GM21528 (cell line): ENCODE results near the gene CCND1.

Experiments used
- ATAC-seq: cut with Tn5 transposase; IDR thresholded peaks from one replicate; pipeline ENCODE4 v1.9.1; 2021; ENCODE audit warnings: mild to moderate bottlenecking, moderate library complexity; ENCODE audit not compliant: unreplicated experiment, low FRiP score

Gene CCND1

DNA sequence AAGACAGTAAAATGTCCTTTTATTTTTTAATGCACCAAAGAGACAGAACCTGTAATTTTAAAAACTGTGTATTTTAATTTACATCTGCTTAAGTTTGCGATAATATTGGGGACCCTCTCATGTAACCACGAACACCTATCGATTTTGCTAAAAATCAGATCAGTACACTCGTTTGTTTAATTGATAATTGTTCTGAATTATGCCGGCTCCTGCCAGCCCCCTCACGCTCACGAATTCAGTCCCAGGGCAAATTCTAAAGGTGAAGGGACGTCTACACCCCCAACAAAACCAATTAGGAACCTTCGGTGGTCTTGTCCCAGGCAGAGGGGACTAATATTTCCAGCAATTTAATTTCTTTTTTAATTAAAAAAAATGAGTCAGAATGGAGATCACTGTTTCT, 1.1 kb upstream of the CCND1 start:
- ATAC-seq = no peak

DNA sequence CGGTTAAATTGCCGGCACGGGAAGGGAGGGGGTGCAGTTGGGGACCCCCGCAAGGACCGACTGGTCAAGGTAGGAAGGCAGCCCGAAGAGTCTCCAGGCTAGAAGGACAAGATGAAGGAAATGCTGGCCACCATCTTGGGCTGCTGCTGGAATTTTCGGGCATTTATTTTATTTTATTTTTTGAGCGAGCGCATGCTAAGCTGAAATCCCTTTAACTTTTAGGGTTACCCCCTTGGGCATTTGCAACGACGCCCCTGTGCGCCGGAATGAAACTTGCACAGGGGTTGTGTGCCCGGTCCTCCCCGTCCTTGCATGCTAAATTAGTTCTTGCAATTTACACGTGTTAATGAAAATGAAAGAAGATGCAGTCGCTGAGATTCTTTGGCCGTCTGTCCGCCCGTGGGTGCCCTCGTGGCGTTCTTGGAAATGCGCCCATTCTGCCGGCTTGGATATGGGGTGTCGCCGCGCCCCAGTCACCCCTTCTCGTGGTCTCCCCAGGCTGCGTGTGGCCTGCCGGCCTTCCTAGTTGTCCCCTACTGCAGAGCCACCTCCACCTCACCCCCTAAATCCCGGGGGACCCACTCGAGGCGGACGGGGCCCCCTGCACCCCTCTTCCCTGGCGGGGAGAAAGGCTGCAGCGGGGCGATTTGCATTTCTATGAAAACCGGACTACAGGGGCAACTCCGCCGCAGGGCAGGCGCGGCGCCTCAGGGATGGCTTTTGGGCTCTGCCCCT, 529 bp upstream of the CCND1 start:
- no peak for ATAC-seq

DNA sequence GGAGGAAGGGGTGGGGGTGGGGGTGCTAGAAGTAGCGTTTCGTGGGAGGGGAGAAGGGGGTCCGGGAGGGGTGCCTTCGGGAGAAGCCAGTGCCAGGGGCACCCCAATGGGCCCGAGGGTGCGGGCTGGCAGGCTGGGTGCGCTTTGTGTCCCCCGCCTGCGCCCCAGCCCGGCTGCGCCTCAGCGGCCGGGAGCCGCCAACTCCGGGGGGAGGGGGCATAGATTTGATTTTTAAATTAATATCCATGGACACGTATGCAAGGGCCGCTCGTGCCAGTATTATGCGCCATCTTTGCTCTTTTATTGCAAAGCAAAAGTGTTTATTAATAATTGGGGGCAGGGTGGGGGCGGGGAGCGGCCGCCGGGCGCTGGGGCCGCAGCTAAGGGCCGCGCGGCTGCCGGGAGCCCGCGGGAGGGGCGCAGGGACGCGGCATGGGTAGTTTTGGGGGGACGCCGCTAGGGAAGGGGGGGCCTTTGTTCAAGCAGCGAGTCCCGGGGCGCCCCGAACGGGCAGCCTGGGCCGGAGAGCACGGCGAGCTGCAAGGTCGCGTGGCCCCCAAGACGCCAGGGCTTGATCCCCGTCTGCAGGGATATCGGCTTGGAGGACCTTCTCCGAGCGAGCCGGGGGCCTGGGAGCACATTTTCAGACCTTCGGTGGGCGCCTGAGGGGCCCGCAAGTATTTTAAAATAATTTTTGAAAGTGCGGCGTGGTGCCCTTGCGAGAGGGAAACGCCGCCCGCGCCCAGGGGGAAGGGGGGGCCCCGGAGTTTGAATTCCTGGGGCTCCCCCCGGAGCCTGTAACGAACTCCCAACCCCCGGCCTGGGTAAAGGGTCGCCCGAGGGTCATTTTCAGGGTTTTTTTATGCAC, 959 bp downstream of the CCND1 start:
- ATAC-seq = no peak

DNA sequence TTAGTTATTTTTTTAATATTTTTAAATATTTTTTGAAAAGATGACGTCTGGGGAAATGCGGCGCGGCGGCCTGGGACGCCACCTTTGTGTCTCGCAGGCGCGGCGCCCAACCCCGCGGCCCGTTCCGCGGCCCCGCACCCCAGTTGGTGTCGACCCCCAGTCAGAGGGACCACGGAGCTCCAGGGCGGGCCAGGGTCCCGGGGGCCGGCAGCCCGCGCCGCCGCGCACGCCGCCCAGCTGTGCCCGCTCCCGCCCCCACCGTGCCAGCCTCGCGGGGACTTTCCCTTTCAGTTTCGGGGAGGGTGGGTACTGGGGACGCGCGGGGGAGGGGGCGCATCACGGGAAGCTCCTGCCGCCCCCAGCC, 1.6 kb downstream of the CCND1 start:
- ATAC-seq = no peak

DNA sequence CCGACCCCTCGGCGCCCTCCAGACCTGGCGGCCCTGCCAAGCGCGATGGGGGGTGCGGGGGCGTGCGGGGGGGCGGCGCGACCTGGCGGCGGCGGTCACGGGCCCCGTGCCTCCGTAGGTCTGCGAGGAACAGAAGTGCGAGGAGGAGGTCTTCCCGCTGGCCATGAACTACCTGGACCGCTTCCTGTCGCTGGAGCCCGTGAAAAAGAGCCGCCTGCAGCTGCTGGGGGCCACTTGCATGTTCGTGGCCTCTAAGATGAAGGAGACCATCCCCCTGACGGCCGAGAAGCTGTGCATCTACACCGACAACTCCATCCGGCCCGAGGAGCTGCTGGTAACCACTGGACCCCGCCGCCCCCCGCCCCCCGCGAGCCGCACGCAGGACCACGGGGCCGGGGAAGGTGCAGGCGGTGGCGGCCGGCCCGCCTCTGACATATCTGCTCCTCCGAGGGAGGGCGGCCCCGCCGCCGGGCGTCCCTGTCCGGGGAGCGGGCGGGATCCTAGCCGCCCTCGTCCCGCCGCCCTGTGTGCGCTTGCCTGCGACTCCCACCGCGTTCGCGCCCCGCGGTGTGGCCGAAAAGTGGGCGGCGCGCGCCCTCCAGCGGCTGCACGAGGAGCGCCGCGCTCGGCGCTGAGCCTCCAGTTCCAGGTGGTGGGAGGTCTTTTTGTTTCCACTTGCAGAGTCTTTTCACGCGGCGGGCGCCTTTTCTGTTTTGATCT, 2.1 kb downstream of the CCND1 start:
- ATAC-seq = no peak

DNA sequence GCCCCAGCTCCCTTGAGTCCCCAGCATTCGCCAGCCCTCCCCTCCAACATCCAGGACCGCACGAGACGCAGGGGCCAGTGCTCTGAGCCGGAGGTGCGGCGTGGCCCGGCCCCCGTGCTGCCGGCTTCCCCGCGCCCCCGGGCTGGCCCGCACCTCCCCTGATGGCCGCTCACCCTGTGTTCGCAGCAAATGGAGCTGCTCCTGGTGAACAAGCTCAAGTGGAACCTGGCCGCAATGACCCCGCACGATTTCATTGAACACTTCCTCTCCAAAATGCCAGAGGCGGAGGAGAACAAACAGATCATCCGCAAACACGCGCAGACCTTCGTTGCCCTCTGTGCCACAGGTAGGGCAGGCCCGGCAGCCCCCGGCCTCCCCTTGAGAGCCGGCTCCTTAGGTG, 2.7 kb downstream of the CCND1 start:
- ATAC-seq = no peak

DNA sequence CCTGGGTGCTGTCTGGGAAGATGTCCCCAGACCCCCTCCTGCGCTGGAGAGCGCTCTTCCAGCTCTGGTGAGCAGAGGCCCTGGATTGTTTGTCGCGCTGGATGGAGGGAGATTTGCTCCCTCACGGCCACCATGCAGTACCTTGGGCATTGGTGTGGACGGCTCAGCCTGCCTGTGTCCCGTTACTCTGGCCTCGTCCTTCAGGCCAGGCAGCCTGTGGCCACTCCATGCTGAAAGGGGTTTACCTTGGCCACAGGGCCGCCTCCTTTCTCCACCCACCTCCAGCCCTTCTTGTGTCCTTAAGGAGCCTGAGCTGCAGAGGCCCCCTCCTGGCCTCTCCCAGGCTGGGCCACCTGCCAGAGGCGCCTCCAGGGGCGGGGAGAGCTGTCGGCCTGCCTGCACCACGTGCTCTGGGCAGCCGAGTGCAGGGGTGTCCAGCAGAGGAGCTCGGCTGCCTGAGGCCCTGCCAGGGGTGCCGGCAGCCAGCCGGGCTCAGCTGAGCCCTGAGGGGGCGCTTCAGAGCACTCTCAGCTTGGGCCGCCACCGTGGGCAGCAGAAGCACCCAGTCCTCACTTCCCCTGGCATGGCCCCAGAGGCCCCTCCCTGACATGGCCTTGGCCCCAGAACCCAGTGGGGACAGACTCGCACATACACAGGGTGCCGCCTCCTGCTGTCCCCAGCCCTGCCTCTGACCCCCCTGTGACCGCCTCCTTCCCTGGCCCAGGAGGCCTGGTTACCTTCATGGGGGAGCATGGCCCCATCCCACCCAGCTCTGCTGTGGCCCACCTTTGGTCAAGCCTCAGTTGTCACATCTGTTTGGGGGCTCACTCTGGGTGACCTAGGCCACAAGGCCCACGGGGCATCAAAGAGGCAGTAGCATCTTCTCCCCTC, 3.4 kb downstream of the CCND1 start:
- no peak for ATAC-seq

DNA sequence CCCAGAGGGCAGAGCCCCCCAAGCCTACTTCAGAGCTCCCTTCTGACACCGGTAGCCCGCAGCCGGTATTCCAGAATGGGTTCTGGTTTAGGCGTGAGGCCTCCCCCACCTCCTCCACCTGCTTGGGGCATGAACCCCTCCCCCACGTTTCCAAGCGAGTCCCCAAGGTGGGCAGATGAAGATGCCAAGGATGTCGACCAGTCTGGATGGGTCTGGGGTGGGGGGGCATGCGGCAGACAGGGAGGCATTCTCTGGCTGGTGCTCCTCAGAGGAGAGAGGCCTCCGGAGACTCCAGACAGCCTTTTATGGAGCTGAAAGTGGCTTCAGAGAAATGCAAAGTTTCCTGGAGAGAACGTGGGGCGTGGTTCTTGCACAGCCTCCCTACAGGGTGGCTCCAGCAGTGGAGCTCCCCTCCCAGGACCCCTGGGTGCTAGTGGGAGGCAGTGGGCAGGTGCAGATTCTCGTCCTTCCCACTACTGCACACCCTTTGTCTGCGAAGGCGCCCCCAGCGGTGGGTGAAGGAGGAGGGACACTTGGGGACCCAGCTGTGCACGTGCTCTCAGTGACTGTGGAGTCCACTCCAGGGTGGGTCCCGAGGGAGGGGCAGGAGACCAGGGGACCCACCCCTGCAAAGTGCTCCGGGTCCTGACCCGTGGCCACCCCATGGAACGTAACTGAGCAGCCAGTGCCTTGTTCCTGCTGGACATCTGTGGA, 4.2 kb downstream of the CCND1 start:
- ATAC-seq = no peak

DNA sequence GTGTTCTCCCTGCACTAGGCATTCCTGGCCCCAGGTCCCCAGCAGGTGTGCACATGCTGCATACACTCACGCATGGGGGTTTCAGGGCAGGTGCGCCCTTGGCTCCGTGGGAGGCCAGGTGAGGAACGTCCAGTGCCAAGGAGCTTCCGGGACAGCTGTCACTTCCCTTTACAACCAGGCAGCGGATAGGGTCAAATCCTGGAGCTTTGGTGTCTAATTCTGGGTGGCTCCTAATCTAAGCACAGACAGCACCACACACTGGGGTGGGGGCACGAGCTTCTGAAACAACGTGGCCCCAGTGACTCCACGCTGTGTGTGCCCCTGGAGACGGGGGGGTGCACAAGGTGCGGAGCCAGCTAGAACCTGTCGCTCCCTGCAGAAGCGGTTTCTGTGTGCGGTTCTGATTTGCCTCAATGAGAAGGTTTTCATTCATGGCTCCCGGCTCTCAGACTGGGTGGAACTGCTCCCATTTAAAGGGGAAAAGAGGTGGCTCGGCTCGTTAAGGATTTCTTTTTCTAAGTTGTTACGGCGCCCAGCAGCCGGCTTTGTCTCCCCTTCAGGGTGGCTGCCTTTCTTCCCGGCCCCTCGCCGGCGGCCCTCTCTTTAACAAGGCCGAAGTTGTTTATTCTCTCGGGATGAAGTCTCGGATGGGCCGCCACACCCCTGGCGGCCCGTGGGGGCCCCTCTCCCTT, 5.0 kb downstream of the CCND1 start:
- ATAC-seq = no peak

DNA sequence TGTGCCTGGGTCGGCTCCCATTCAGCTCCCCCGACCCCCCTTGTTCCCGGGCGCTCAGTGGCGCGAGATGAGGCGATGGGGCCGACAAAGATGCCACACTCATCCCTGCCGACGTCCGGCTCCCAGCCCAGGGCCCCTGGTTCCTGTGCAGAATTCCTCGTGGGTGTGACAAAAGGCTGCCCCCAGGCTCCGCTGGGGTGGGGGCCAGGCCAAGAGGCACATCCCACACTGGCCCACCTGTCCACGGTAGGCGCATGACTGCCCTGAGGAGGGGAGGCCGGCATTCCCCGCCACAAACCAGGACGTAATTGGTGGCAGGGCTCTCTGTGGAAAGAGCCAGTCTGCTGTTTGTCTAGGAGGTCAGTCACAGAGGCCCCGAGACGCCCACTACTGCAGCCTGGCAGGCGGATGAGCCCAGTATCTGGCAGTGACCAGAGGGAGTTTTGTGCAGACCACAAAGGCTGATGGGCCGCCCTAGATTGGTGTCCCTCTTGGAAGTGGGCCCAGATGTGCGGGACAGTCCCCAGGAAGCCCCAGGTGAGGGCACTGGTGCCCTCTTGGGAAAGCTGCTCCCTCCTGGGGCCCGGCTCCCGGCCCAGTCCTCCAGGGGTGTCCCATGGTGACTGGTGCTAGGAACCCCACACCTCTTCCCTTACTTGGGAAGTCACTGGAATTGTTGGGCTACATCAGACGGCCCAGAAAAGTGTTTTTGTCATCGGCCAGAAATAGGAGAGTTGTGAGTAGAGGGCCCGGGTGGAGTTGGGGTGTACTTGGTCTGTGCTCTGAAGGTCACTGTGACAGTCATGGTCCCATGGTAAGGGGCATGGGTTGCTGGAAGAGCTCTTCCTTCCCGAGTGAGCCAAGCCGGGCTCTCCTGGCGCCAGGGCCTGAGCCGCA, 5.8 kb downstream of the CCND1 start:
- ATAC-seq = no peak

DNA sequence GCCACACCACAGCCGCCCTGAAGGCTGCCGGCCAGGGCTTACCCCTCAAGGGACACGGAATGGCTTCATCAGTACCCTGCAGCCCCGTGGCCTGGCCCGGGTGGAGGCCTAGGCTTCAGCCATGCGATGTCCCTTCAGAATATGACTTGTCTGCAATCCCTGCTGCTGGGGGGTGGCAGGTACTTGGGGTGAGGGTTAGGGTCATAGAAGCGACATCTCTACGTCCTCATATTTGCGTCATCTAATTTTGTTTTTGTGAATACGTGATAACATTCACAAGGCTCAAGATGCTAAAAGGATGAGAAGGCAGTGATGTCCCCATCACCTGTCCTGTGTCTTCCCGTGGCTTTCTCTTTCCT, 6.4 kb downstream of the CCND1 start:
- no peak for ATAC-seq

DNA sequence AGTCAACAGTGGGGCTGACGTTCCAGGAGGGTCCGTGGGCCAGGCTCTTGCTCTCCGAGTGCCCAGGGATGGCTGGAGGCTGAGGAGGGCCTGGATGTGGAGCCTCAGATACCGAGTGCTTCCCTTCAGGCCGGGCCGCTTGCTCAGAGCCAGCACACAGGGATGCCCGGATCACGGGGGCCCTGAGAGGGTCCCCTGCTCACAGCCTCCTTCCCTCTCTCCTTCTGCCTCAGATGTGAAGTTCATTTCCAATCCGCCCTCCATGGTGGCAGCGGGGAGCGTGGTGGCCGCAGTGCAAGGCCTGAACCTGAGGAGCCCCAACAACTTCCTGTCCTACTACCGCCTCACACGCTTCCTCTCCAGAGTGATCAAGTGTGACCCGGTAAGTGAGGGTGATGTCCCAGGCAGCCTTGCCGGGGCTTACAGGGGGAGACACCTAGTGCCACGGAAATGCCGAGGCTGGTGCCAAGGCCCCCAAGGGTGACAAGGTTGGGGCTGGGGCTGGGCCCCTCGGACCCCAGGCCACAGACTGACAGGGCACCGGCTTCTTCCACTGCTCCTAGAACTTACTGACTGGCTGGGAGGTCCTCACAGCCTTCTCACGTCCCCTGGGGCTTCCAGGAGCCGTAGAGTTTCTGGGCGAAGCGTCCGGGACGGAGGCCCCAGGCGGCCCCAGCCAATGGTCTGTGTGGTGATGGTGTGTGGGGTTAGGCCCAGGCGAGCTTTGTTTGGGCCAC, 7.0 kb downstream of the CCND1 start:
- ATAC-seq = no peak

DNA sequence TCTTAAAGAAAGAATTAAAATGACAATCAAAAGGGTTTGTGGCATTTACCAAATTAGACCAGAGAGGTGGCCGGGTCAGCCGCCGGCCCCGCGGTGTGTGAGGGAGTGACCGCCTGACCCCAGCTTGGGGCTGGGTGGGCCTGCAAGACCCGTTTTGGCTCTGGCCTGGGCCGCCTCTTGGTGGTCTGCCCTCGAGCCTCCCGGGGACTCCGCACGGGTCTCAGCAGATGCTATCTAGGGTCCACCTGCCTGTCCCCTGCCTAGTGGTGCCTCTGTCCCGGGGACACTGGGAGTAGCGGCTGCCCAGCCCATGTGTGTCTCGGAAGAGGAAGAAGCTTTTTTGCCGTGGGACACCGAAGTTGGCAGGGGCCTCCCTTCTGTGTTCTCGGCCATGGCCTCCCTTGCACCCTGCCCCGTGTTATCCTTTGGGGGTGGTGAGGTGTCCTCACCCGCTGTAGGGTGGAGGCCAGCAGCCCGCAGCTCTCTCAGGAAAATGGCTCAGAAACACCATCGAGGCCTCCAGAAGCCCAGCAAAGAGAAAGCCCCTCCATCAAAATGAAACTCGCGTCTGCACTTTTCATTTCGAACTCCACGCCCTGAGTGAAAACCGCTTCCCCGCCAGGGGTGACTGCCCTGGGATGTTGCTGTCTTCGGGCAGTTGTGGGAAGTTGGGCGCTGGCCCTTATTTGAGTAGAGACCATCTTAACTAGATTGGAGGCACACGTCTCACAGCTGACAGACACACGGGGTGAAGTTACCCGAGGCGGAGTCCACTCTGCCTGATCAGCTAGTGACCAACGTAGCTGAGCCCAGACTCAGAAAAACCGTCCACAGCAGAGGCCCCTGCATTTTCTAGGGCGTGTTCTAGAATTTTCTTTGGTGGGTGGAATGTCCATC, 8.0 kb downstream of the CCND1 start:
- ATAC-seq = no peak

DNA sequence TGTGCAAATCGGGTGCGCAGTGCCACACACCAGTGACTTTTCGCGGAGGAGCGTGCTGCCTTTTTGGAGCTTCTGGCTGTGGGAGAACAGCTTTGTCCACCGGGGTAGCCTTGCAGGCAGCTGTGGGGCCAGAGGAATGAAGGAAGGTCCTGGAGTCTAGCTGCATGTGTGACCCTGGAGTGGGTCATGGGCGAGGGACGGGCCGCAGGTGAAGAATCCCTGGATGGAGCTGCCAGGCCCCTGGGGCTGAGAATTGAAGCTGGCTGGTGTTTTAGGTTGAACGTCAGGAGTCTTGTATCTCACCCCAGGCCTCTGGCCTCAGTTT, 8.6 kb downstream of the CCND1 start:
- no peak for ATAC-seq

DNA sequence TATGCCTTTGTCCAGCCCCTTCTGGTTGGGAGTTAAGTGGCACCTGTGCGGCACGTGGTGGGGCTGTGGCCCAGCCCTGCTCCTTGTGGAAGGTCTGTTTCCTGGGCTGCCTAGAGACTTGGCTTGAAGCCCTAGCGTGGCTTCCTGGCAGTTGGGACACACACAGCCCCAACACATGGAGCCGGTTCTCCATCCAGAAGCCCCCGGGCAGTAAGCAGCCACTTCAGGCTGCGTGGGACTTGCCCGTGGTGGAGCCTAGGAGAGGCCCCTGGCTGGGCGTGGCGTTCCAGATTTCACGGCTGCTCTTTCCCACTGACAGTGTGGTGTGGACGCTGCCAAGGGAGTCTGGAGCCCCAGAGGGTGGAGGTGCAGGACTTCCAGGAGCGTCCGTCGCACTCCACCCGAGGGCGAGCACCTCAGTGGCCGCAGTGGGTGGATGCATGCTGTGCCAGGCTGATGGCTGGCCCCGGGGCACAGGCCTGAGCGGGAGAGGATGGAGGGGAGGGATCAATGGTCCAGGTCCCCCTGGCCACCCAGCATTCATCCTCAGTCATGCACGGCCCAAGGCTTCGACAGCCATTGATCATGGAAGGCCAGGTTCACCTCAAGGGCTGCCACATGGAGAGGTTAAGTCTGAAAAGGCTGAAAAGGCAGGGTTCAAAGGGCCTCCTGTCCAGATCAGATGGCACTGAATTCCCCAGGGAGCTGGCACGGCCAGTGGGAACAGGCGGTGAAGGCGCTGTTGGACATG, 9.3 kb downstream of the CCND1 start:
- no peak for ATAC-seq

DNA sequence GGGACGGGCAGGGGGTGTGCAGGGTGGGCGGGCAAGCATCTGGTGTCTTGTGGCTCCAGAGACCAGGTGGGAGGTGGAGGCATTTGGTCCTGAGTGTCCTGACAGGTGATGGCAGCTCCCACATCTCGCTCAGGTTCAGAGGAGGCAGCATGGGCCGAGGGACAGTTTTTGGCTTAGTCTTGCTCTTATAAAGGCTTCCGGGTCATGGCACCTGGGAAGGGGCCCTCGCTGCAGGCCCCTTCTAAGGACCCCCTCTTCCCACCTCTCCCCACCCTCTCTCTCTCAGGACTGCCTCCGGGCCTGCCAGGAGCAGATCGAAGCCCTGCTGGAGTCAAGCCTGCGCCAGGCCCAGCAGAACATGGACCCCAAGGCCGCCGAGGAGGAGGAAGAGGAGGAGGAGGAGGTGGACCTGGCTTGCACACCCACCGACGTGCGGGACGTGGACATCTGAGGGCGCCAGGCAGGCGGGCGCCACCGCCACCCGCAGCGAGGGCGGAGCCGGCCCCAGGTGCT, 9.9 kb downstream of the CCND1 start:
- ATAC-seq = no peak
